ENCODE results near the gene PIK3R6.
"Not testable (repeated sequence)": the region's sequence is repeated elsewhere in the genome, so short reads cannot be mapped to it uniquely, and the experiment has no call there.

Gene PIK3R6

DNA sequence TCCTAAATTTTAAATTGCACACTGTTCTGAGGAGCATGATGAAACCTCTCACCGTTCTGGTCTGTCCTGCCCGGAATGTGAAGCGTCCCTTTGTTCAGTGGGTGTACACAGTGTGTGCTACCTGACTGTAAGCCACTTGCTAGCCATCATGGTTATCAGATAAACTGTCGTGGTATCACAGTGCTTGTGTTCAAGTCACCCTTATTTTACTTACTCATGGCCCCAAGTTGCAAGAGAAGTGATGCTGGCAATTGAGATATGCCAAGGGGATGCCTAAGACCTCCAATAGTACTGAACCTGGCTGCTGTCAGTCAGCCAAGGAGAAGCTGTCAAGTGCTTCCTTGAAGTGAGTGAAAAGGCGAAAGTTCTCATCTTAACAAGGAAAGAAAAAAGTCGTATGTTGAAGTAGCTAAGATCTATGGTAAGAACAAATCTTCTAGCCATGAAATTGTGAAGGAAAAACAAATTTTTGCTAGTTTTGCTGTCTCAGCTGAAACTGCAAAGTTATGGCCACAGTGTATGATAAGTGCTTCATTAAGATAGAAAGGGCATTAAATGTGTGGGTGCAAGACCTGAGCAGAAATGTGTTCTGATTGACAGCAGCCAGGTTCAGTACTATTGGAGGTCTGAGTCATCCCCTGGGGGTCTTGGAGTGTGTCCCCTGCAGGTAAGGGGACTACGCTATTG lies 5.8 kb downstream of the PIK3R6 start:
- WGBS (ENCODE audit: insufficient coverage): 68% methylated on average over 6 of the region's 7 CpGs
- POLR2A ChIA-PET: no interaction called here
- CTCF ChIA-PET: no interaction called here
- Histone ChIP-seq H3K4me1 (ENCODE audit: control extremely low read depth in 1 of 4, control insufficient read depth in 4 of 4, insufficient read depth in 4 of 4, low read length in 3 of 4) (peaks cover 12 to 76% (median 36%) of the 10 kb centered on the region in 4 experiments), H3K4me3 (ENCODE audit: control insufficient read depth in 1 of 7, extremely low read depth in 1 of 7, insufficient read depth in 4 of 7, low read depth in 2 of 7, low read length in 6 of 7) (no peak overlapping the region), H3K27ac (ENCODE audit: insufficient read depth in 1 of 2, low read depth in 1 of 2, low read length in 2 of 2, poor library complexity in 1 of 2, severe bottlenecking in 2 of 2) (no peak overlapping the region), H3K27me3 (replicated peaks in 2 of 5; ENCODE audit: control insufficient read depth in 4 of 5, insufficient read depth in 5 of 5, low read length in 4 of 5) (no peaks in the 10 kb centered on the region), H3K36me3 (ENCODE audit: control insufficient read depth in 4 of 4, insufficient read depth in 4 of 4, low read length in 3 of 4) (peaks cover 0 to 11% (median 3%) of the 10 kb centered on the region in 4 experiments), H3K9me3 (ENCODE audit: control extremely low read depth in 1 of 5, control insufficient read depth in 4 of 5, insufficient read depth in 2 of 5, low read depth in 1 of 5, low read length in 4 of 5) (no peaks in the 10 kb centered on the region)
- peak in 1 of 3 donors; percentile 18 for DNase-seq

DNA sequence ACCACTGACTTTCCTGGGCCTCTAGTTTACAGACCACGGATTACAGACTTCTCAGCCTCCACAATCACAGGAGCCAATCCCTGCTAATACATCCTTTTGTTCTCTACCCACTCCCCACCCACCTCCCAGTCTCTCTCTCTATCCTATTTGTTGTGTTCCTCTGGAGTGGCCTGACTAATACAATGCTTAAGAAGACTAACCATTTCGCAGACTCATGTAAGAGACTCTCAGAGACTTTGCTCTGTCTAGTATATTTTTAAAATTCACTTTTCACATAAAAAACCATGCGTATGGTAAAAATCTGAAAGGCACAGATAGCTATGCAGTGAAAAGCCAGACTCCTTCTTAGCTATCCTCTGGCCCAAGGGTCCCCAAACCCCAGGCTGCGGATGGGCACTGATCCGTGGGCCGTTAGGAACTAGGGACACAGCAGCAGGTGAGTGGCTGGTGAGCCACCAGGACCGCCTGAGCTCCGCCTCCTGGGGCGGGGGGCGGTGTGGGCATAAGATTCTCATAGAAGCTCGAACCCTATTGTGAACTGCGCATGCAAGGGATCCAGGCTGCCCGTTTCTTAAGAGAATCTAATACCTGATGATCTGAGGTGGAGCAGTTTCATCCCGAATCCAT lies 7.6 kb downstream of the PIK3R6 start:
- no peak overlapping the region for H3K4me3 ChIP-seq (ENCODE audit: control insufficient read depth in 1 of 7, extremely low read depth in 1 of 7, insufficient read depth in 4 of 7, low read depth in 2 of 7, low read length in 6 of 7)
- CTCF ChIA-PET: interaction anchor here (0.6 to 1.5 kb wide), 3 partner anchors 16 to 29 kb away, joined by 3 to 4 read pairs (median 3); no protein-coding TSS in a partner anchor
- no peak for DNase-seq
- no peaks in the 10 kb centered on the region for H3K9me3 ChIP-seq (ENCODE audit: control extremely low read depth in 1 of 5, control insufficient read depth in 4 of 5, insufficient read depth in 2 of 5, low read depth in 1 of 5, low read length in 4 of 5)
- whole genome bisulfite sequencing (ENCODE audit: insufficient coverage): 99% methylated on average over 8 of the region's 14 CpGs
- POLR2A ChIA-PET: no interaction called here
- H3K36me3 ChIP-seq (ENCODE audit: control insufficient read depth in 4 of 4, insufficient read depth in 4 of 4, low read length in 3 of 4): peaks cover 0 to 11% (median 3%) of the 10 kb centered on the region in 4 experiments
- H3K4me1 ChIP-seq (ENCODE audit: control extremely low read depth in 1 of 4, control insufficient read depth in 4 of 4, insufficient read depth in 4 of 4, low read length in 3 of 4): peaks cover 12 to 63% (median 27%) of the 10 kb centered on the region in 4 experiments
- H3K27ac ChIP-seq (ENCODE audit: insufficient read depth in 1 of 2, low read depth in 1 of 2, low read length in 2 of 2, poor library complexity in 1 of 2, severe bottlenecking in 2 of 2): no peak overlapping the region
- H3K27me3 ChIP-seq (replicated peaks in 2 of 5; ENCODE audit: control insufficient read depth in 4 of 5, insufficient read depth in 5 of 5, low read length in 4 of 5): no peaks in the 10 kb centered on the region

DNA sequence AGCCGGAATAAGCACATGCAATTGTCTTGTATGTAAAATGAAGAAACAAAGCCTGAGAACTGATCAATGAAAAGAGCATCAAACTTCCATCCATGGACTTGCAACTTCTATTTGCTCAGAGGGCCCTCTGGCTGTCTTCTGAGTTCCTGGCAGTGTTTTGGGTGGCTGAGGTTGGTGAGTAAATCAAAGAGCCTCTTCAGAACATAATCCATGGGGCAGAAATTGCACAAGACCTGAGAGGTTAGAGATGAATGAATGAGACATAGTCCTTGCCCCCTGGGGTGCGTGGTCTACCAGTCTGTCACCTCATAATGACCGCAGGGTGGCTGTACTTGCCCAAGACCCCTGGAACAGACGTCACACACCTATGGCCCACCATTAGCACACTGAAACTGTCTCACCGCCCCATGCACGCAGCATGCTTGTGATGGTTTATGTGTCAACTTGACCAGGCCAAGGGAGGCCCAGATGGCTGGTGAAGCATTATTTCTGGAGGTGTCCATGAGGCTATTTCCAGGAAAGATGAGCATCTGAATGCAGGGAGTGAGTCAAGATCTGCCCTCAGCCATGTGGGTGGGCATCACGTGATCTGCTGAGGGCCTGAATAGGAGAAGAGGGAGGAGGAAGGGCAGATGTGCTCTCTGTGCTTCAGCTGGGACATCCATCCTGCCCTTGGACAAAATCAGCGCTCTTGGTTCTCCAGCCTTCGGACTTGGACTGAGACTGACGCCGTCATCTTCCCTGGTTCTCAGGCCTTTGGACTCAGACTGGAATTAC lies 8.3 kb downstream of the PIK3R6 start:
- Histone ChIP-seq H3K4me1 (ENCODE audit: control extremely low read depth in 1 of 4, control insufficient read depth in 4 of 4, insufficient read depth in 4 of 4, low read length in 3 of 4) (peaks cover 12 to 61% (median 27%) of the 10 kb centered on the region in 4 experiments), H3K4me3 (ENCODE audit: control insufficient read depth in 1 of 7, extremely low read depth in 1 of 7, insufficient read depth in 4 of 7, low read depth in 2 of 7, low read length in 6 of 7) (no peak overlapping the region), H3K27ac (ENCODE audit: insufficient read depth in 1 of 2, low read depth in 1 of 2, low read length in 2 of 2, poor library complexity in 1 of 2, severe bottlenecking in 2 of 2) (peak overlapping the region in 1 of 2 experiments; percentile 37), H3K9me3 (ENCODE audit: control extremely low read depth in 1 of 5, control insufficient read depth in 4 of 5, insufficient read depth in 2 of 5, low read depth in 1 of 5, low read length in 4 of 5) (no peaks in the 10 kb centered on the region), H3K36me3 (ENCODE audit: control insufficient read depth in 4 of 4, insufficient read depth in 4 of 4, low read length in 3 of 4) (peaks cover 0 to 9% (median 3%) of the 10 kb centered on the region in 4 experiments), H3K27me3 (replicated peaks in 2 of 5; ENCODE audit: control insufficient read depth in 4 of 5, insufficient read depth in 5 of 5, low read length in 4 of 5) (no peaks in the 10 kb centered on the region)
- DNase-seq: no peak
- ChIA-PET POLR2A (no interaction called here), CTCF (interaction anchor here (1.0 to 1.5 kb wide), 3 partner anchors 8 to 41 kb away, joined by 3 to 7 read pairs (median 4); partner anchors contain the start of gene PIK3R6)
- 91% methylated on average over 6 of the region's 11 CpGs for WGBS (ENCODE audit: insufficient coverage)

DNA sequence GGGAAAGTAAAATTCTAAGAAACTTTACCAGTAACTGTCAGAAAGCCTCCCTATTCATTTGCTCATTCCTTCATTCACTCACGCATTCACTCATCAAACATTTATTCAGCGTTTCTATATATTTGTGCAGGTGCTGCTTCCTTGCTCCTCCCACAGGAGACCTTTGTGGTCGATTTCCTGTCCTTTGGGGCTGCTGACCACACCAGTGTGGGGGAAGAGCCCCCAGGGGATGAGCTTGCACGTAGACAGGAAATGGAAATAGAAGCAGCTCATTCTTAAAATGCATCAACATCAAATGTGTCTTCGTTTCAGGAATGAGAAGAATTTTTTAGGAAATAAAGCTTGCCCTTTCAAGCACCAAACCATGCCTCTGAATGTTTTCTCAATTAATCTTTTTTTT lies 9.6 kb downstream of the PIK3R6 start:
- Histone ChIP-seq H3K36me3 (ENCODE audit: control insufficient read depth in 4 of 4, insufficient read depth in 4 of 4, low read length in 3 of 4) (peaks cover 0 to 7% (median 2%) of the 10 kb centered on the region in 4 experiments), H3K27me3 (replicated peaks in 2 of 5; ENCODE audit: control insufficient read depth in 4 of 5, insufficient read depth in 5 of 5, low read length in 4 of 5) (no peaks in the 10 kb centered on the region), H3K4me1 (ENCODE audit: control extremely low read depth in 1 of 4, control insufficient read depth in 4 of 4, insufficient read depth in 4 of 4, low read length in 3 of 4) (peaks cover 12 to 61% (median 27%) of the 10 kb centered on the region in 4 experiments), H3K9me3 (ENCODE audit: control extremely low read depth in 1 of 5, control insufficient read depth in 4 of 5, insufficient read depth in 2 of 5, low read depth in 1 of 5, low read length in 4 of 5) (no peaks in the 10 kb centered on the region), H3K27ac (ENCODE audit: insufficient read depth in 1 of 2, low read depth in 1 of 2, low read length in 2 of 2, poor library complexity in 1 of 2, severe bottlenecking in 2 of 2) (no peak overlapping the region), H3K4me3 (ENCODE audit: control insufficient read depth in 1 of 7, extremely low read depth in 1 of 7, insufficient read depth in 4 of 7, low read depth in 2 of 7, low read length in 6 of 7) (no peak overlapping the region)
- WGBS (ENCODE audit: insufficient coverage): 33% methylated on average over 2 of the region's 5 CpGs
- POLR2A ChIA-PET: interaction anchor here (0.5 to 0.6 kb wide), 2 partner anchors 321 to 1273 kb away, joined by 3 read pairs; no protein-coding TSS in a partner anchor
- CTCF ChIA-PET: interaction anchor here (1.0 to 1.4 kb wide), 4 partner anchors 9 to 42 kb away, joined by 3 to 7 read pairs (median 4); partner anchors contain the start of gene PIK3R6
- DNase-seq: peak in 2 of 3 donors; percentile 37 to 58

DNA sequence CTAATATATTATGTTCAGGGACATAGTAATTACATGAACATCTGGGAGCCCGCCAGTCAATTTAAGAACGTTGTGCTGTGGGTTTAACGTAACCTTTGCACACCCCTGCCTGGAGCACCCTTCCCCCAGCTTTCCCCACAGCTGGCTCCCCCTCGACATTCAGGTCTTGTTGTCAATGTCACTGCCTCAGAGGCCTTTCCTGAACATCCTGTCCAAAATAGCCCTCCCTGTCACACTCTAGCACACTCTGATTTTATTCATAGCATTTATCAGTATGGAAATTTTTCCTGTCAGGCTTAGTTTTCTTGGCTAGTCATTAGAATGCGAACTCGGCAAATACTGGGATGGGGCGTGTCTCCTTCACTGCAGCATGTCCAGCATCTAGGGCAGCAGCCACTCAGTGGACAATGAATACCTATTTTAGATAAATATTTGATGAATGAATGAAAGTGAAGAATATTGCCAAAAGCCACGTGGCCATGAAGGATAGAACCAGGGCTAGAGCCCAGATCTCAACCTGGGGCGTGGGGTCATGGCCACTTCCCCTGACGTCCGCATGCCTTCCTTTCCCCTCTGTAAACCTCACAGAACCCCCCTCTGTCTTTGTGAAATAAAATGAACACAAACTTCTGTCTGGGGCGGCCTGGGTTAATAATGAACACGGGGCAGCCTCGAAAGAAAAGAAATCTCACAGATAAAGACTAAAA lies 10.5 kb downstream of the PIK3R6 start:
- Histone ChIP-seq H3K36me3 (ENCODE audit: control insufficient read depth in 4 of 4, insufficient read depth in 4 of 4, low read length in 3 of 4) (peaks cover 0 to under 1% (median 0%) of the 10 kb centered on the region in 4 experiments), H3K27ac (ENCODE audit: insufficient read depth in 1 of 2, low read depth in 1 of 2, low read length in 2 of 2, poor library complexity in 1 of 2, severe bottlenecking in 2 of 2) (no peak overlapping the region), H3K27me3 (replicated peaks in 2 of 5; ENCODE audit: control insufficient read depth in 4 of 5, insufficient read depth in 5 of 5, low read length in 4 of 5) (no peaks in the 10 kb centered on the region), H3K4me3 (ENCODE audit: control insufficient read depth in 1 of 7, extremely low read depth in 1 of 7, insufficient read depth in 4 of 7, low read depth in 2 of 7, low read length in 6 of 7) (no peak overlapping the region), H3K4me1 (ENCODE audit: control extremely low read depth in 1 of 4, control insufficient read depth in 4 of 4, insufficient read depth in 4 of 4, low read length in 3 of 4) (peaks cover 12 to 53% (median 26%) of the 10 kb centered on the region in 4 experiments), H3K9me3 (ENCODE audit: control extremely low read depth in 1 of 5, control insufficient read depth in 4 of 5, insufficient read depth in 2 of 5, low read depth in 1 of 5, low read length in 4 of 5) (no peaks in the 10 kb centered on the region)
- CTCF ChIA-PET: interaction anchor here (0.7 to 1.3 kb wide), 3 partner anchors 9 to 35 kb away, joined by 3 read pairs; no protein-coding TSS in a partner anchor
- WGBS (ENCODE audit: insufficient coverage): 89% methylated on average over 8 of the region's 14 CpGs
- DNase-seq: no peak
- POLR2A ChIA-PET: no interaction called here

DNA sequence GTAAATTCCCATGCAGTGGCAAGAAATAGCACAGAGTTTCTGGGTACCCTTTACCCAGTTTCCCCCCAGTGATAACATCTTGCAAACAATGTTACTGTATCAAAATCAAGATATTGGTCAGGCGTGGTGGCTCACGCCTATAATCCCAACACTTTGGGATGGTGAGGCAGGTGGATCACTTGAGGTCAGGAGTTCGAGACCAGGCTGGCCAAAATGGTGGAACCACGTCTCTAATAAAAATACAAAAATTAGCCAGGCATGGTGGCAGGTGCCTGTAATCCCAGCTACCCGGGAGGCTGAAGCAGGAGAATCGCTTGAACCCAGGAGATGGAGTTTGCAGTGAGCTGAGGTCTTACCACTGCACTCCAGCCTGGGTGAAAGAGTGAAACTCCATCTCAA lies 11.3 kb downstream of the PIK3R6 start:
- DNase-seq; H3K4me3 ChIP-seq (ENCODE audit: control insufficient read depth in 1 of 7, extremely low read depth in 1 of 7, insufficient read depth in 4 of 7, low read depth in 2 of 7, low read length in 6 of 7); H3K27me3 ChIP-seq (replicated peaks in 2 of 5; ENCODE audit: control insufficient read depth in 4 of 5, insufficient read depth in 5 of 5, low read length in 4 of 5); POLR2A ChIA-PET; H3K36me3 ChIP-seq (ENCODE audit: control insufficient read depth in 4 of 4, insufficient read depth in 4 of 4, low read length in 3 of 4); H3K27ac ChIP-seq (ENCODE audit: insufficient read depth in 1 of 2, low read depth in 1 of 2, low read length in 2 of 2, poor library complexity in 1 of 2, severe bottlenecking in 2 of 2); H3K9me3 ChIP-seq (ENCODE audit: control extremely low read depth in 1 of 5, control insufficient read depth in 4 of 5, insufficient read depth in 2 of 5, low read depth in 1 of 5, low read length in 4 of 5): not testable (repeated sequence)
- peaks cover 12 to 45% (median 20%) of the 10 kb centered on the region in 4 experiments for H3K4me1 ChIP-seq (ENCODE audit: control extremely low read depth in 1 of 4, control insufficient read depth in 4 of 4, insufficient read depth in 4 of 4, low read length in 3 of 4)
- 100% methylated on average over 4 of the region's 6 CpGs for WGBS (ENCODE audit: insufficient coverage)
- CTCF ChIA-PET: interaction anchor here (0.7 to 0.9 kb wide), 2 partner anchors 9 to 29 kb away, joined by 3 read pairs; no protein-coding TSS in a partner anchor
